Bronchus fibroblast of lung (primary cell): ENCODE results near the gene ZFP82. TPM values are rescaled to one million over a fixed set of nuclear protein-coding genes. Genes with fewer than 3 reads are reported as not detected.

Experiments
- total RNA-seq: library from RNA; depleted of rRNA; stranded (reverse); fragments of >200 nt; gene quantifications from 2 replicates; pipeline ENCODE4 v1.2.3, GENCODE V29; 2015

Gene ZFP82
- 1.8 and 2.4 TPM in 2 replicates for total RNA-seq

DNA sequence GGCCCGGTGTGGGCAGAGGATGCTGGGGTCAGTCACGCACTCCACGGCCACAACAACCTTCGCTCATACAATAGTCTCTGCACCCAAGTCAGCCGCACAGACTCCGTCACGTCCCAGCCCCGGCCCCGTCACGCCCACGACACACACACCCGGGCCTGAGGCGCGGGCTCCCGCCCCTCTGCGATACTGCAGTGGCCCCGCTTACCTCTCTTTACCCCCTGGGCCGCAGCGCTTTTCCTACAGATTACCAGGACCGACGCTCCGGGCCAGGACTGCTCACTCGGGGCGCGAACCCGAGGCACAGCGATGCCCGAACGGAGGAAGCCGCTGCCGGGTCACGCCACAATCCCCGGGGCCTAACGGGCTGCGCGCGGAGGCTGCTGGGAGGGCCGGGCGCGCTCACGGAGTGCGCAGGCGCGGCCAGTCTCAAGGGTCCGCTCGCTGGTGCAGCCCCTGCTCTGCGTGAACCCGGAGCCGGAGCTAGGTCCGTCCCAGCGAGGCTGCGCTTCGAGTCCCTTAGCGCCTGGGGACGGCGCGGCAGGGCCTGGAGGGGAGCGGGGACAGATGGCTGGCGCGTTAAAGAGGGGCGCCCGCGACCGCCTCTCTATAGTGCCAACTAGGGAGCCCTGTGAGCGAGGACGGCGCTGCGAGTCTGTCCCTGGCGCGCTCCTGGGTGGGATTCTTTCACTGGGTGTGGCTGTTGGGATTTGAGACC, at the start of gene ZFP82:
Gene ZFP82, minus strand, starts transcription at position 358 of the 715 bp plus-strand sequence. CDS start 8,855 bp downstream, outside the sequence.

DNA sequence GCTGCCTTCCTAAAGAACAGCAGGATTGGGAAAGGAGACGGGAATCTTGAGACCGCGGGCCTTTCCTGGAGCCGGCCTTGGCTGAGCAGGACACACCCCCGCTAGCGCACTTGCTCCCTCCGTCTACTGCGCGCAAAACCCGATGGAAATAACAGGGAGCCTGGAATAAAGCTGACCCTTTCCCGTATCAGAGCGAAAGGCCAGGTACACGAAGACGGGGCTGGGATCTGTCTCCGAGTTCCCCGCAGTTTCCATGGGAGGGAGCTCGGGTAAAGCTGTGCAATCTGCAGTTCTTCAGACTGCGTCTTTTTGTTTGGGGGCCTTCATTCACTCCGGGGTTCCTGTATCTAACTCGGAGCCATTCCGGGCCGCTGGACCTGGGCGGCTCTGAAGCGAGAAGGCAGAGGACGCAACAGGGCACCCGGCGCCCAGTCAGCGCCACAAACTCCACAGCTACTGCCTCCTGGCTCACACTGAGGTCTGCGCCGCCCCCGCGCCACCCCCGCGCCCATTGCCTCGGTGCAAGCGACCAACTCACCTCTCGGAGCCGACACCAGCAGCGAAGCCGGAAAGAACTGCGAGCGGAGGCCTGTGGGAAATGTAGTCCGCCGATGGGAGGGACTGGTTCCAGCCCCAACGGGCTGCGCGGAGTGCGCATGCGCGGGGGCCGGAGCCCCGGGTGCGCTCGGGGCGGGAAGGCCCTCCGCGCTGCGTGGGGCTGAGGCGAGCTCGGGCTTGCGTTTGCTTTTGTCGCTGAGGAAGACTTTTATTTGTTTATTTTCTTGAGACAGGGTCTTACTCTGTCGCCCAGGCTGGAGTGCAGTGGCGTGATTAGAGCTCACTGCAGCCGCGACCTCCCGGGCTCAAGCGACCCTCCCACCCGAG, 39.6 kb downstream of the ZFP82 start, which contains the start of gene ZFP14:
Gene ZFP14, minus strand, starts transcription at position 577 of the 885 bp plus-strand sequence. CDS start 11,309 bp downstream, outside the sequence.

Other genes with a start within 250 kb of the ZFP82 start
- gene ZNF565, start 204.0 kb downstream of the ZFP82 start, total RNA-seq: 1.7 and 1.9 TPM in 2 replicates
- 50.8 and 67.6 TPM in 2 replicates for gene ZNF146, start 203.5 kb downstream of the ZFP82 start, total RNA-seq
- gene ZFP14, start 39.4 kb downstream of the ZFP82 start, total RNA-seq: 0.84 and 1.0 TPM in 2 replicates
- 2.8 and 3.4 TPM in 2 replicates for gene ZNF566, start 70.9 kb upstream of the ZFP82 start, total RNA-seq
- gene ZNF260, start 109.6 kb upstream of the ZFP82 start, total RNA-seq: 6.5 and 6.6 TPM in 2 replicates
- 4.2 and 7.6 TPM in 2 replicates for gene ZNF529, start 154.6 kb upstream of the ZFP82 start, total RNA-seq
- gene ZNF382, start 186.7 kb upstream of the ZFP82 start, total RNA-seq: 5.4 and 6.2 TPM in 2 replicates
- gene ZNF461, start 248.2 kb upstream of the ZFP82 start, total RNA-seq: 2.7 and 4.5 TPM in 2 replicates